B cell (primary cell): ENCODE results near the gene CHAC1. TPM values are rescaled to one million over a fixed set of nuclear protein-coding genes. Genes with fewer than 3 reads are reported as not detected.

ENCODE experiments used
- ATAC-seq: fragments of 200-7000 bp; cut with Tn5 transposase; one replicate; pipeline ENCODE4 v1.10.0; 2021; ENCODE audit warnings: low read depth, mild to moderate bottlenecking, moderate number of reproducible peaks, moderate library complexity
- CTCF ChIA-PET: fragments of 350-600 bp; sonication (Branson Sonifier 250); formaldehyde crosslinking; loops from one replicate; lab custom pipeline; 2021; ENCODE audit warnings: antibody characterized with exemption, inconsistent platforms; lab: Charles Lee
- POLR2A ChIA-PET: fragments of 350-600 bp; sonication (Branson Sonifier 250); formaldehyde crosslinking; loops from one replicate; lab custom pipeline; 2021; ENCODE audit warnings: antibody characterized with exemption; lab: Charles Lee
- DNase-seq: peaks from one replicate; pipeline ENCODE4 v3.0.0; 2013
- H2AFZ ChIP-seq: 2 replicates; pipeline ENCODE4 v1.6.1; 2012; ENCODE audit warnings: mild to moderate bottlenecking, low read depth, low read length; ENCODE audit not compliant: insufficient read depth, poor library complexity, severe bottlenecking
- H3K27ac ChIP-seq, 2 donors: 1 replicate in 1 of 2; 2 replicates in 1 of 2; pipeline ENCODE4 v1.5.1; 2012 to 2013; ENCODE audit warnings: low read length in 2 of 2, mild to moderate bottlenecking in 2 of 2, moderate library complexity in 1 of 2
- H3K27me3 ChIP-seq, 4 experiments: fragments of 200-600 bp in 1 of 4; sonication (generic) in 1 of 4; replicated peaks in 1 of 4; 1 replicate in 2 of 4; 2 replicates in 2 of 4; pipeline versions ENCODE4 v1.6.1 to v1.7.0; 2013 to 2016; ENCODE audit warnings: low read length in 3 of 4, mild to moderate bottlenecking in 2 of 4, mixed read lengths in 1 of 4, moderate library complexity in 1 of 4; ENCODE audit not compliant: insufficient read depth in 4 of 4, control insufficient read depth in 3 of 4; ENCODE audit errors: control extremely low read depth in 1 of 4
- H3K36me3 ChIP-seq, 2 experiments: replicated peaks in 1 of 2; 1 replicate in 1 of 2; 2 replicates in 1 of 2; pipeline versions ENCODE4 v1.6.1 to v1.7.1; 2013; ENCODE audit warnings: low read length in 1 of 2; ENCODE audit not compliant: insufficient read depth in 2 of 2, control insufficient read depth in 1 of 2; ENCODE audit errors: control extremely low read depth in 1 of 2, extremely low read depth in 1 of 2
- H3K4me1 ChIP-seq, 2 donors: fragments of 200-600 bp in 1 of 2; sonication (generic) in 1 of 2; 1 replicate in 1 of 2; 2 replicates in 1 of 2; pipeline versions ENCODE4 v1.5.1 to v1.6.1; 2013 to 2017; ENCODE audit warnings: low read length in 2 of 2; ENCODE audit not compliant: control insufficient read depth in 2 of 2, insufficient read depth in 2 of 2
- H3K4me2 ChIP-seq: replicated peaks from 2 replicates; pipeline ENCODE3; 2012; ENCODE audit warnings: mild to moderate bottlenecking, low read depth, low read length; ENCODE audit not compliant: poor library complexity, severe bottlenecking
- H3K4me3 ChIP-seq, 5 experiments: fragments of 200-600 bp in 1 of 5; sonication (generic) in 1 of 5; 1 replicate in 3 of 5; 2 replicates in 2 of 5; pipeline versions ENCODE4 v1.5.1 to v1.7.0; 2011 to 2016; ENCODE audit warnings: low read length in 4 of 5, mild to moderate bottlenecking in 4 of 5, low read depth in 2 of 5, control low read depth in 1 of 5, moderate library complexity in 1 of 5; ENCODE audit not compliant: insufficient read depth in 1 of 5; ENCODE audit errors: control extremely low read depth in 1 of 5, extremely low read depth in 1 of 5
- H3K79me2 ChIP-seq: fragments of 200-600 bp; sonication (generic); one replicate; pipeline ENCODE4 v1.6.0; 2016; ENCODE audit warnings: low read length; ENCODE audit not compliant: control insufficient read depth, insufficient read depth
- H3K9ac ChIP-seq: fragments of 200-600 bp; sonication (generic); 2 replicates; pipeline ENCODE4 v1.6.1; 2017; ENCODE audit warnings: mild to moderate bottlenecking, low read length, moderate library complexity
- H3K9me3 ChIP-seq, 3 donors: one replicate each; pipeline versions ENCODE4 v1.6.1 to v1.7.1; 2013; ENCODE audit warnings: low read length in 2 of 3; ENCODE audit not compliant: control insufficient read depth in 2 of 3, insufficient read depth in 1 of 3; ENCODE audit errors: control extremely low read depth in 1 of 3
- H4K20me1 ChIP-seq: 2 replicates; pipeline ENCODE4 v1.6.0; 2012; ENCODE audit warnings: mild to moderate bottlenecking, low read length; ENCODE audit not compliant: insufficient read depth, control insufficient read depth, poor library complexity, severe bottlenecking
- H3K27ac Mint-ChIP-seq: one replicate; pipeline ENCODE4 v1.8.0; 2021; ENCODE audit warnings: mixed read lengths
- H3K27me3 Mint-ChIP-seq: one replicate; pipeline ENCODE4 v1.8.0; 2021; ENCODE audit warnings: mixed read lengths
- H3K4me1 Mint-ChIP-seq: one replicate; pipeline ENCODE4 v1.8.0; 2021; ENCODE audit warnings: mixed read lengths
- H3K4me3 Mint-ChIP-seq: one replicate; pipeline ENCODE4 v1.8.0; 2021; ENCODE audit warnings: mixed read lengths
- H3K9me3 Mint-ChIP-seq: one replicate; pipeline ENCODE4 v1.8.0; 2022; ENCODE audit warnings: mixed read lengths; ENCODE audit not compliant: insufficient read depth
- CTCF ChIP-seq: fragments of 200-600 bp; IDR thresholded peaks from one replicate; pipeline ENCODE4 v1.8.0; 2022; ENCODE audit warnings: antibody characterized with exemption, mild to moderate bottlenecking
- EZH2 ChIP-seq: IDR thresholded peaks from 2 replicates; pipeline ENCODE4 v1.6.1; 2012; ENCODE audit warnings: borderline replicate concordance, low read depth, mild to moderate bottlenecking, moderate library complexity, low read length; ENCODE audit not compliant: insufficient read depth, poor library complexity, severe bottlenecking
- WGBS: methylation state at CpG from one replicate; pipeline ENCODE4 v1.1.5; 2013; ENCODE audit warnings: missing lambda C conversion rate; ENCODE audit not compliant: insufficient coverage; 5-methylcytosine and 5-hydroxymethylcytosine counted together
- intact Hi-C: fragments of 100-400 bp; cut with micrococcal nuclease; formaldehyde crosslinking; loops from one replicate; pipeline ENCODE4 v1.10.0; 2022
- polyA plus RNA-seq: library from polyadenylated mRNA; depleted of rRNA; stranded (reverse); fragments of >200 nt; gene quantifications from 2 replicates; pipeline ENCODE4 v1.2.3, GENCODE V29; 2012
- total RNA-seq, 2 donors: library from RNA; stranded (reverse); fragments of 120-200 nt in 1 of 2; gene quantifications; 1 replicate in 1 of 2; 2 replicates in 1 of 2; pipeline versions ENCODE4 v1.2.3 to v1.2.4, GENCODE V29; 2013 to 2022

Gene CHAC1
- total and polyA plus RNA-seq, 2 donors (not counting 1 experiment from before 2014, with no cell fraction given): 0.81 to 3.6 TPM

- ChIA-PET POLR2A (no interaction called here), CTCF (interaction anchor here (0.6 to 5.7 kb wide), 5 partner anchors 14 to 139 kb away, joined by 3 to 69 read pairs (median 3); no protein-coding TSS in a partner anchor)
- 93% methylated on average over 6 of the region's 11 CpGs for WGBS
- Histone ChIP-seq H3K79me2 (no peaks in the 10 kb centered on the region), H3K4me3 (no peak overlapping the region), H3K27ac (no peak overlapping the region), H3K9me3 (no peaks in the 10 kb centered on the region), H3K4me2 (no peak overlapping the region), H4K20me1 (no peaks in the 10 kb centered on the region), H3K27me3 (peaks cover 0 to 10% (median 0%) of the 10 kb centered on the region in 4 experiments), H3K9ac (no peak overlapping the region), H3K36me3 (no peaks in the 10 kb centered on the region), H3K4me1 (peaks cover 31 to 34% of the 10 kb centered on the region in 2 donors), H2AFZ (no peak overlapping the region)
- TF ChIP-seq EZH2: no peak
- no peak for TF ChIP-seq CTCF
- H3K27me3 Mint-ChIP-seq: peaks cover 14% of the 10 kb centered on the region
- intact Hi-C loops: loop anchor here (5.0 kb wide), 1 partner anchor 78 kb away; no protein-coding TSS in a partner anchor
- peaks cover 36% of the 10 kb centered on the region for H3K4me1 Mint-ChIP-seq
- H3K4me3 Mint-ChIP-seq: no peak overlapping the region
- H3K9me3 Mint-ChIP-seq: no peaks in the 10 kb centered on the region
- ATAC-seq (no peak), DNase-seq (no peak)
- no peak overlapping the region for H3K27ac Mint-ChIP-seq
Measured at GRCh38 chr15:40944510-40945296, 8.6 kb upstream of the CHAC1 start.
